ENCODE results near the gene HECTD2.

GRCh38 chr10:91519899-91520514 is 109.9 kb downstream of the HECTD2 start:
- TF ChIP-seq, protein P1, sequence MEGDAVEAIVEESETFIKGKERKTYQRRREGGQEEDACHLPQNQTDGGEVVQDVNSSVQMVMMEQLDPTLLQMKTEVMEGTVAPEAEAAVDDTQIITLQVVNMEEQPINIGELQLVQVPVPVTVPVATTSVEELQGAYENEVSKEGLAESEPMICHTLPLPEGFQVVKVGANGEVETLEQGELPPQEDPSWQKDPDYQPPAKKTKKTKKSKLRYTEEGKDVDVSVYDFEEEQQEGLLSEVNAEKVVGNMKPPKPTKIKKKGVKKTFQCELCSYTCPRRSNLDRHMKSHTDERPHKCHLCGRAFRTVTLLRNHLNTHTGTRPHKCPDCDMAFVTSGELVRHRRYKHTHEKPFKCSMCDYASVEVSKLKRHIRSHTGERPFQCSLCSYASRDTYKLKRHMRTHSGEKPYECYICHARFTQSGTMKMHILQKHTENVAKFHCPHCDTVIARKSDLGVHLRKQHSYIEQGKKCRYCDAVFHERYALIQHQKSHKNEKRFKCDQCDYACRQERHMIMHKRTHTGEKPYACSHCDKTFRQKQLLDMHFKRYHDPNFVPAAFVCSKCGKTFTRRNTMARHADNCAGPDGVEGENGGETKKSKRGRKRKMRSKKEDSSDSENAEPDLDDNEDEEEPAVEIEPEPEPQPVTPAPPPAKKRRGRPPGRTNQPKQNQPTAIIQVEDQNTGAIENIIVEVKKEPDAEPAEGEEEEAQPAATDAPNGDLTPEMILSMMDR (conservative IDR thresholded peaks at IDR 0.05), result no peak
- TF ChIP-seq EZH2 (IDR thresholded peaks at IDR 0.05; ENCODE audit: low read depth), result no peak
